Measurements from ENCODE around the gene SOX1. TPM values are rescaled to one million over a fixed set of nuclear protein-coding genes. Genes with fewer than 3 reads are reported as not detected.

Gene SOX1
- total and polyA plus RNA-seq, 2 experiments from 2014 or later = 0.11 TPM; not detected in 1

- Histone ChIP-seq H3K9me2 (replicated peaks; ENCODE audit: insufficient read depth) (no peaks in the 10 kb centered on the region), H3K4me3 (no peak overlapping the region), H3K4me1 (ENCODE audit: insufficient read depth) (peaks cover 3% of the 10 kb centered on the region), H4K20me1 (ENCODE audit: insufficient read depth, poor library complexity, severe bottlenecking) (no peaks in the 10 kb centered on the region), H3K36me3 (replicated peaks; ENCODE audit: insufficient read depth, low read depth) (no peaks in the 10 kb centered on the region), H3K79me2 (no peaks in the 10 kb centered on the region), H3K27me3 (peaks cover 67% of the 10 kb centered on the region), H3K27ac (no peak overlapping the region), H2AFZ (no peak overlapping the region), H3K9me3 (ENCODE audit: low read depth) (no peaks in the 10 kb centered on the region), H3K4me2 (no peak overlapping the region)
- TF ChIP-seq CTCF (IDR thresholded peaks at IDR 0.05; ENCODE audit: poor library complexity) (no peak), EZH2 (IDR thresholded peaks at IDR 0.05; ENCODE audit: borderline replicate concordance) (no peak), EZH2phosphoT487 (IDR thresholded peaks at IDR 0.05; ENCODE audit: low read depth, severe bottlenecking, unreplicated experiment) (no peak)
- DNase-seq (ENCODE audit: low spot score) = no peak
Measured at GRCh38 chr13:112110479-112110878, 43.5 kb downstream of the SOX1 start.

DNA sequence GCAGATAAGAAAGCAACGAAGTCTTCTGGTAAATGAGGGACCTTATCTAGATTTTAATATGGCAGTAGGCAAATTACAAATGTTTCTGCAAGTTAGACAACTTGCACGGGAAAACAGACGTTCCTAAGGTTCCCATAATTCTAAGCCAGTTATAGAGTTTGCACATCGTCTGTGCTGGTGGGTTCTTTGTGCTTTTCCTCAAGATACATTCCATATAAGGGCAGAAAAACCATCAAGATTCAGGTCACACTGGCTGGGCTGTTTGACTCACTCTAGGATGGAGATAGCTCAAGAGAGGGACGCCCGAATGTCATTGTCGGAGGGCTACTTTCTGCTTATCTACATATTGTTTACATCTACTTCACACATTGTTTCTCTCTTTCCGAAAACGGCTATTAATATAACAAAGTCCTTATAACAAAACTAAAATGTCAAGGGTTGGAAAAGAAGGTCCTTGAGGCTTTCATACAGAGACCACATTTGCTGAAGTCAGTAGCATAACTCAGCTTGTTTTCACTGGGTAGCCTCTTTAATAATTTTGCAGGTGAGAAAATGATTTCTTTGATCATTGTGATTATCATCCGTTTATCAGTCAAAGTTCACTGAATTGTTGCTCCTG, 44.4 kb downstream of the SOX1 start:
- WGBS (ENCODE audit: low lambda C conversion rate, missing lambda C conversion rate) = 60% methylated on average over 10 of the region's 10 CpGs
- Histone ChIP-seq H3K9me3 (ENCODE audit: low read depth) (no peaks in the 10 kb centered on the region), H3K27me3 (peaks cover 59% of the 10 kb centered on the region), H4K20me1 (ENCODE audit: insufficient read depth, poor library complexity, severe bottlenecking) (no peaks in the 10 kb centered on the region), H3K79me2 (no peaks in the 10 kb centered on the region), H3K27ac (no peak overlapping the region), H3K4me1 (ENCODE audit: insufficient read depth) (peaks cover 3% of the 10 kb centered on the region), H3K36me3 (replicated peaks; ENCODE audit: insufficient read depth, low read depth) (no peaks in the 10 kb centered on the region), H2AFZ (no peak overlapping the region), H3K9me2 (replicated peaks; ENCODE audit: insufficient read depth) (no peaks in the 10 kb centered on the region), H3K4me2 (no peak overlapping the region), H3K4me3 (no peak overlapping the region)
- no peak for TF ChIP-seq CTCF (IDR thresholded peaks at IDR 0.05; ENCODE audit: poor library complexity)
- TF ChIP-seq EZH2 (IDR thresholded peaks at IDR 0.05; ENCODE audit: borderline replicate concordance) = no peak
- TF ChIP-seq EZH2phosphoT487 (IDR thresholded peaks at IDR 0.05; ENCODE audit: low read depth, severe bottlenecking, unreplicated experiment) = no peak
- no peak for DNase-seq (ENCODE audit: low spot score)

- Histone ChIP-seq H4K20me1 (ENCODE audit: insufficient read depth, poor library complexity, severe bottlenecking) (no peaks in the 10 kb centered on the region), H3K9me3 (ENCODE audit: low read depth) (no peaks in the 10 kb centered on the region), H2AFZ (no peak overlapping the region), H3K9me2 (replicated peaks; ENCODE audit: insufficient read depth) (no peaks in the 10 kb centered on the region), H3K4me1 (ENCODE audit: insufficient read depth) (peaks cover 3% of the 10 kb centered on the region), H3K36me3 (replicated peaks; ENCODE audit: insufficient read depth, low read depth) (no peaks in the 10 kb centered on the region), H3K27ac (peak overlapping the region; percentile 59), H3K4me3 (no peak overlapping the region), H3K27me3 (peaks cover 51% of the 10 kb centered on the region), H3K79me2 (no peaks in the 10 kb centered on the region), H3K4me2 (no peak overlapping the region)
- WGBS (ENCODE audit: low lambda C conversion rate, missing lambda C conversion rate) = 88% methylated on average over 15 of the region's 15 CpGs
- DNase-seq (ENCODE audit: low spot score) = no peak
- TF ChIP-seq CTCF (IDR thresholded peaks at IDR 0.05; ENCODE audit: poor library complexity) = no peak
- TF ChIP-seq EZH2phosphoT487 (IDR thresholded peaks at IDR 0.05; ENCODE audit: low read depth, severe bottlenecking, unreplicated experiment) = no peak
- no peak for TF ChIP-seq EZH2 (IDR thresholded peaks at IDR 0.05; ENCODE audit: borderline replicate concordance)
Measured at GRCh38 chr13:112112534-112113276, 45.8 kb downstream of the SOX1 start.

All from hepatocyte (in vitro differentiated cells).